GM12878 (cell line): Measurements from ENCODE around the gene RNF126.

ENCODE experiments used
- BCL11A ChIP-seq: IDR thresholded peaks from 2 replicates; pipeline ENCODE4 v1.6.1; 2011; ENCODE audit warnings: low read depth, low read length
- FOXM1 ChIP-seq: IDR thresholded peaks from 2 replicates; pipeline ENCODE4 v1.6.1; 2012; ENCODE audit warnings: low read depth, mild to moderate bottlenecking, inconsistent platforms, low read length, moderate library complexity
- HCFC1 ChIP-seq: fragments of 150-350 bp; IDR thresholded peaks from 2 replicates; pipeline ENCODE4 v1.6.1; 2014; ENCODE audit warnings: low read length
- HDAC6 ChIP-seq: fragments of 200-600 bp; sonication (generic); IDR thresholded peaks from one replicate; pipeline ENCODE4 v1.8.0; 2017; ENCODE audit warnings: antibody characterized with exemption; ENCODE audit not compliant: unreplicated experiment
- NFIC ChIP-seq: IDR thresholded peaks from 2 replicates; pipeline ENCODE4 v1.6.1; 2012; ENCODE audit warnings: low read depth, mild to moderate bottlenecking, inconsistent platforms, low read length, moderate library complexity
- NFYB ChIP-seq: IDR thresholded peaks from 2 replicates; pipeline ENCODE4 v1.6.1; 2011; ENCODE audit warnings: low read depth, mild to moderate bottlenecking, low read length, improper control_type of control experiment, moderate library complexity; ENCODE audit not compliant: insufficient read depth
- PBX3 ChIP-seq: IDR thresholded peaks from 2 replicates; pipeline ENCODE4 v1.6.1; 2011; ENCODE audit warnings: mild to moderate bottlenecking, low read depth, low read length, moderate library complexity; ENCODE audit not compliant: insufficient replicate concordance
- PKNOX1 ChIP-seq: fragments of 450-650 bp; IDR thresholded peaks from 2 replicates; pipeline ENCODE4 v1.6.1; 2016; ENCODE audit warnings: mild to moderate bottlenecking
- POLR2A ChIP-seq: IDR thresholded peaks from 2 replicates; pipeline ENCODE4 v1.6.1; 2011; ENCODE audit warnings: low read depth, mild to moderate bottlenecking, low read length
- SIX5 ChIP-seq: IDR thresholded peaks from 2 replicates; pipeline ENCODE4 v1.6.1; 2011; ENCODE audit warnings: mild to moderate bottlenecking, low read depth, low read length, moderate library complexity; ENCODE audit not compliant: severe bottlenecking
- ZNF207 ChIP-seq: fragments of 450-650 bp; IDR thresholded peaks from 2 replicates; pipeline ENCODE4 v1.6.1; 2014; ENCODE audit warnings: antibody characterized with exemption, mild to moderate bottlenecking, borderline replicate concordance
- ZNF384 ChIP-seq: IDR thresholded peaks from 2 replicates; pipeline ENCODE4 v1.6.1; 2012; ENCODE audit warnings: low read depth, mild to moderate bottlenecking, low read length, improper control_type of control experiment, borderline replicate concordance
- TF ChIP-seq, protein P1 (sequence below), 3 experiments: IDR thresholded peaks in 2 of 3; conservative IDR thresholded peaks in 1 of 3; 2 replicates each; pipeline ENCODE4 v1.5.1; 2011; ENCODE audit warnings: low read depth in 3 of 3, low read length in 3 of 3, mild to moderate bottlenecking in 3 of 3, control low read depth in 2 of 3, moderate library complexity in 2 of 3, inconsistent platforms in 1 of 3, mixed read lengths in 1 of 3; ENCODE audit not compliant: control insufficient read depth in 2 of 3, insufficient read depth in 1 of 3; ENCODE audit errors: extremely low read depth in 1 of 3
- TF ChIP-seq, protein P2 (sequence below): IDR thresholded peaks from 2 replicates; pipeline ENCODE4 v1.6.1; 2012; ENCODE audit warnings: low read length, inconsistent platforms

GRCh38 chr19:619286-620002 lies 43.6 kb downstream of the RNF126 start:
- TF ChIP-seq FOXM1, result no peak
- no peak for TF ChIP-seq HCFC1
- TF ChIP-seq, protein P1, sequence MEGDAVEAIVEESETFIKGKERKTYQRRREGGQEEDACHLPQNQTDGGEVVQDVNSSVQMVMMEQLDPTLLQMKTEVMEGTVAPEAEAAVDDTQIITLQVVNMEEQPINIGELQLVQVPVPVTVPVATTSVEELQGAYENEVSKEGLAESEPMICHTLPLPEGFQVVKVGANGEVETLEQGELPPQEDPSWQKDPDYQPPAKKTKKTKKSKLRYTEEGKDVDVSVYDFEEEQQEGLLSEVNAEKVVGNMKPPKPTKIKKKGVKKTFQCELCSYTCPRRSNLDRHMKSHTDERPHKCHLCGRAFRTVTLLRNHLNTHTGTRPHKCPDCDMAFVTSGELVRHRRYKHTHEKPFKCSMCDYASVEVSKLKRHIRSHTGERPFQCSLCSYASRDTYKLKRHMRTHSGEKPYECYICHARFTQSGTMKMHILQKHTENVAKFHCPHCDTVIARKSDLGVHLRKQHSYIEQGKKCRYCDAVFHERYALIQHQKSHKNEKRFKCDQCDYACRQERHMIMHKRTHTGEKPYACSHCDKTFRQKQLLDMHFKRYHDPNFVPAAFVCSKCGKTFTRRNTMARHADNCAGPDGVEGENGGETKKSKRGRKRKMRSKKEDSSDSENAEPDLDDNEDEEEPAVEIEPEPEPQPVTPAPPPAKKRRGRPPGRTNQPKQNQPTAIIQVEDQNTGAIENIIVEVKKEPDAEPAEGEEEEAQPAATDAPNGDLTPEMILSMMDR (IDR thresholded peaks at IDR 0.05 in 2 of 3, conservative IDR thresholded peaks at IDR 0.05 in 1 of 3; ENCODE audit: control insufficient read depth in 2 of 3, extremely low read depth in 1 of 3, insufficient read depth in 1 of 3, low read depth in 3 of 3, low read length in 3 of 3), result no peak
- TF ChIP-seq ZNF207, result no peak
- no peak for TF ChIP-seq NFIC
- TF ChIP-seq NFYB, result no peak
- no peak for TF ChIP-seq POLR2A
- TF ChIP-seq SIX5, result no peak
- TF ChIP-seq ZNF384, result no peak
- no peak for TF ChIP-seq BCL11A
- TF ChIP-seq PBX3, result no peak
- no peak for TF ChIP-seq HDAC6
- no peak for TF ChIP-seq PKNOX1
- TF ChIP-seq, protein P2, sequence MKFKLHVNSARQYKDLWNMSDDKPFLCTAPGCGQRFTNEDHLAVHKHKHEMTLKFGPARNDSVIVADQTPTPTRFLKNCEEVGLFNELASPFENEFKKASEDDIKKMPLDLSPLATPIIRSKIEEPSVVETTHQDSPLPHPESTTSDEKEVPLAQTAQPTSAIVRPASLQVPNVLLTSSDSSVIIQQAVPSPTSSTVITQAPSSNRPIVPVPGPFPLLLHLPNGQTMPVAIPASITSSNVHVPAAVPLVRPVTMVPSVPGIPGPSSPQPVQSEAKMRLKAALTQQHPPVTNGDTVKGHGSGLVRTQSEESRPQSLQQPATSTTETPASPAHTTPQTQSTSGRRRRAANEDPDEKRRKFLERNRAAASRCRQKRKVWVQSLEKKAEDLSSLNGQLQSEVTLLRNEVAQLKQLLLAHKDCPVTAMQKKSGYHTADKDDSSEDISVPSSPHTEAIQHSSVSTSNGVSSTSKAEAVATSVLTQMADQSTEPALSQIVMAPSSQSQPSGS, result no peak
